HG02623 (cell line): Measurements from ENCODE around the gene VRK2.
"Not testable (repeated sequence)": the region's sequence is repeated elsewhere in the genome, so short reads cannot be mapped to it uniquely, and the experiment has no call there.

ENCODE experiments used
- ATAC-seq: cut with Tn5 transposase; IDR thresholded peaks from one replicate; pipeline ENCODE4 v1.9.1; 2021; ENCODE audit warnings: moderate library complexity; ENCODE audit not compliant: unreplicated experiment

The VRK2 gene

DNA sequence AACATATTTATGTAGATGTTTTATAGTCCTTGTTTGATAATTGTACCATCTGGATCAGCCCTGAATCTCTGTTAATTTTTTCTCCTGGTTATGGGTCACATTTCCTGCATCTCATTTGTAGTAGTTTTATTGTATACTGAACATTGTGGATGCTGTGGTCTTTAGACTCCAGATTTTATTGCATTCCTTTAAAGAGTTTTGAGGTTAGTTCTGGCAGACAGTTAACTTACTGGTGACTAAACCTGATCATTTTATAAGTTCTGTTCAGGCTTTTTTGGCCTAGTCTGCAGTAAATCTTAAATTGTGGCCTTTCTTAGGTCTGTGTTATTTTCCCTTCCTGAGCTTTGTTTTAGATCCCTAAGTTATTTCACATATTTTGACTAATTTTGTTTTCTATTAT is 110.2 kb downstream of the VRK2 start:
- no peak for ATAC-seq

DNA sequence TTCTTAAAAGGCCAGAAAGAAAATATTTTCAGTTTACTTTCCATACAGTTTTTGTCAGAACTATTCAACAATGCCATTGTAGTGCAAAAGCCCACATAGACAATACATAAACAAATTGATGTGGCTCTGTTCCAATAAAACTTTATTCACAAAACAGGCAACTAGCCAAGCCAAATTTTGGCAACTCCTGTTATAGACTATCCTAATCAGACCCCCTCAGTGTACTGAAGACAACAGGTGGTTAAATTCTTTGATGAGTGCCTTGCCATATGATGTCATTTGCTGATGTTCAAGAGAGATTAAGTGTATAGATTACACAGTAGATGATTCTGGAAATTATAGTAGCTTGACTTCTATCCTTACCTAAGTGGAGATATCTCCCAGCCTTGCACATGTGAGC is 111.1 kb downstream of the VRK2 start:
- no peak for ATAC-seq

DNA sequence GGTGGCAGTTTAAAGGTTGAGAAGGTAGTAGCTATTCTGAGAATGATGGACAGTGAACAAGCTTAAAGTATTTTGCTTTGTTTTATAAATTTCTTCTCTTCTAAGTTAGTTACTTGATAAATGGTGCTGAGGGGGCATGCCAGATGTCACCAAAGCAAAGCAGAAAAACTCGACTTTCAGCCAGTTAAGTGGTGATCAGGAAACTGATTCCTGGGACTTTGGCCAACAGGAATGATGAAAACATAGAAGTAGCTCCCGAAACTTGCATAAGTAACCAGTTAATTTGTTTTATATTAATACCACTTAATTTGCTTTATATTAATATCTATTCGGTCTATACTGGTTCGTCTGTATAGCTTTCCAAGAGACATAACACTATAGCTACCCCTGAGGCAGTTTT is 111.9 kb downstream of the VRK2 start:
- ATAC-seq: no peak

DNA sequence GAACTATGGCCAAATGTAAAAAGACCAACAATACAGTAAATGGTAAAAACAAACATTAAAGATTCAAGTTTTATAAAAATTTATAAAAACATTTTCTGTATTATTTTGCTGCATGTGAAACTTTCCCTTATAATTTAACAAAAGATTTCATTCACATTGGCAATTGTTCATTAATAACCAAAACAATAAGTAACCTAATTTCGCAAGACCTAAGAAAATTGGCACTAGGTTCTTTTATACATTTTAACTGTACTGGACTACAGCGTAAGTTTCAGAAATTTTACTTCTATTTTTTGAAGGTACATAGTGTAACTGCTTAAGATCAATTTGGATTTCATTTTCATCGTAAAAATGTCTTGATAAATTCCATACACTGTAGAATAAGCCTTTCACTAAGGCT is 117.3 kb downstream of the VRK2 start:
- no peak for ATAC-seq

DNA sequence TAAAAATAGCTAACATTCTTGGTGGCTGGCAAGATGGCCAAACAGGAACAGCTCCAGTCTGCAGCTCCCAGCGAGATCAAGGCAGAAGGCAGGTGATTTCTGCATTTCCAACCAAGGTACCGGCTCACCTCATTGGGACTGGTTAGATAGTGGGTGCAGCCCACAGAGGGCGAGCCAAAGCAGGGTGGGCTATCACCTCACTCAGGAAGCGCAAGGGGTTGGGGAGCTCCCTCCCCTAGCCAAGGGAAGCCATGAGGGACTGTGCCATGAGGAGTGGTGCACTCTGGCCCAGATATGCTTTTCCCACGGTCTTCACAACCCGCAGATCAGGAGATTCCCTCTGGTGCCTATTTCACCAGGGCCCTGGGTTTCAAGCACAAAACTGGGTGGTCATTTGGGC is 121.5 kb downstream of the VRK2 start:
- not testable (repeated sequence) for ATAC-seq

DNA sequence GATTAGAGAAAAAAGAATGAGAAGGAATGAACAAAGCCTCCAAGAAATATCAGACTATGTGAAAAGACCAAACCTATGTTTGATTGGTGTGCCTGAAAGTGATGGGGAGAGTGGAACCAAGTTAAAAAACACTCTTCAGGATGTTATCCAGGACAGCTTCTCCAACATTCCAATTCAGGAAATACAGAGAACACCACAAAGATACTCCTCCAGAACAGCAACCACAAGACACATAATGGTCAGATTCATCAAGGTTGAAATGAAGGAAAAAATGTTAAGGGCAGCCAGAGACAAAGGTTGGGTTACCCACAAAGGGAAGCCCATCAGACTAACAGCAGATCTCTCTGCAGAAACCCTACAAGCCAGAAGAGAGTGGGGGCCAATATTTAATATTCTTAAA is 123.2 kb downstream of the VRK2 start:
- not testable (repeated sequence) for ATAC-seq

DNA sequence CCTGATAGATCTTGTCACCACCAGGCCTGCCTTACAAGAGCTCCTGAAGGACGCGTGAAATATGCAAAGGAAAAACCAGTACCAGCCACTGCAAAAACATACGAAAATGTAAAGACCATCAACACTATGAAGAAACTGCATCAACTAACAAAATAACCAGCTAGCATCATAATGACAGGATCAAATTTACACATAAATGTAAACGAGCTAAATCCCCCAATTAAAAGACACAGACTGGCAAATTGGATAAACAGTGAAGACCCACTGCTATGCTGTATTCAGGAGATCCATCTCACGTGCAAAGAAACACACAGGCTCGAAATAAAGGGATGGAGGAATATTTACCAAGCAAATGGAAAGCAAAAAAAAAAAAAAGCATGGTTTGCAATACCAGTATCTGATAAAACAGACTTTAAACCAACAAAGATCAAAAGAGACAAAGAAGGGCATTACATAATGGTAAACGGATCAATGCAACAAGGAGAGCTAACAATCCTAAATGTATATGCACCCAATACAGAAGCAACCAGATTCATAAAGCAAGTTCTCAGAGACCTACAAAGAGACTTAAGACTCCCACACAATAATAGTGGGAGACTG is 123.8 kb downstream of the VRK2 start:
- not testable (repeated sequence) for ATAC-seq

DNA sequence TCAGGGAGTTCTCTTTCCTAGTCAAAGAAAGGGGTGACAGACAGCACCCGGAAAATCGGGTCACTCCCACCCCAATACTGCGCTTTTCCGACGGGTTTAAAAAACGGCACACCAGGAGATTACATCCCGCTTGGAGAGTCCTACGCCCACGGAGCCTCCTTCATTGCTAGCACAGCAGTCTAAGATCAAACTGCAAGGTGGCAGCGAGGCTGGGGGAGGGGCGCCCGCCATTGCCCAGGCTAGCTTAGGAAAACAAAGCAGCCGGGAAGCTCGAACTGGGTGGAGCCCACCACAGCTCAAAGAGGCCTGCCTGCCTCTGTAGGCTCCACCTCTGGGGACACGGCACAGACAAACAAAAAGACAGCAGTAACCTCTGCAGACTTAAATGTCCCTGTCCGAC is 125.2 kb downstream of the VRK2 start:
- not testable (repeated sequence) for ATAC-seq

DNA sequence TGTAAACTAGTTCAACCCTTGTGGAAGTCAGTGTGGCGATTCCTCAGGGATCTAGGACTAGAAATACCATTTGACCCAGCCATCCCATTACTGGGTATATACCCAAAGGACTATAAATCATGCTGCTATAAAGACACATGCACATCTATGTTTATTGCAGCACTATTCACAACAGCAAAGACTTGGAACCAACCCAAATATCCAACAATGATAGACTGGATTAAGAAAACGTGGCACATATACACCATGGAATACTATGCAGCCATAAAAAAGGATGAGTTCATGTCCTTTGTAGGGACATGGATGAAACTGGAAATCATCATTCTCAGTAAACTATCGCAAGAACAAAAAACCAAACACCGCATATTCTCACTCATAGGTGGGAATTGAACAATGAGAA is 130.6 kb downstream of the VRK2 start:
- not testable (repeated sequence) for ATAC-seq

DNA sequence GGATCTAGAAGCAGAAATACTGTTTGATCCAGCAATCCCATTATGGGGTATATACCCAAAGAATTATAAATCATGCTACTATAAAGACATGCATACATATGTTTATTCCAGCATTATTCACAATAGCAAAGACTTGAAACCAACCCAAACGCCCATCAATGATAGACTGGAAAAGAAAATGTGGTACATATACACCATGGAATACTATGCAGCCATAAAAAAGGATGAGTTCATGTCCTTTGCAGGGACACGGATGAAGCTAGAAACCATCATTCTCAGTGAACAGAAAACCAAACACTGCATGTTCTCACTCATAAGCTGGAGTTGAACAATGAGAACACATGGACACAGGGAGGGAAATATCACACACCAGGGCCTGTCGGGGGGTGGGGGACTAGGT is 133.6 kb downstream of the VRK2 start:
- ATAC-seq: not testable (repeated sequence)

DNA sequence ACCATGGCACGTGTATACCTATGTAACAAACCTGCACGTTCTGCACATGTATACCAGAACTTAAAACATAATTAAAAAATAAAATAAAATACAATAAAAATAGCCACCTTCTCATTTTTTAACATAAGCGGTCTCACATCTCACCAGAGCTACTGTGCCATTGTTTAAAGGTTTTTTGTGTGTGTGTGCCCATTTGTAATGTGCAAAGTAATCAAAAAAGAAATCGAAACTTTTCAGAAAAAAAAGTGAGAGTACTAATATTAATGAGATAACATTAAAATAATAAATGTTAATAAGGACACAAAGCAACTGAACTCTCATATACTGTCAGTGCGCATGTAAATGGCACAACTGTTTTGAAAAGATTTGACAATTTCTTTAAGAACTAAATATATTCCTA is 134.0 kb downstream of the VRK2 start:
- no peak for ATAC-seq

DNA sequence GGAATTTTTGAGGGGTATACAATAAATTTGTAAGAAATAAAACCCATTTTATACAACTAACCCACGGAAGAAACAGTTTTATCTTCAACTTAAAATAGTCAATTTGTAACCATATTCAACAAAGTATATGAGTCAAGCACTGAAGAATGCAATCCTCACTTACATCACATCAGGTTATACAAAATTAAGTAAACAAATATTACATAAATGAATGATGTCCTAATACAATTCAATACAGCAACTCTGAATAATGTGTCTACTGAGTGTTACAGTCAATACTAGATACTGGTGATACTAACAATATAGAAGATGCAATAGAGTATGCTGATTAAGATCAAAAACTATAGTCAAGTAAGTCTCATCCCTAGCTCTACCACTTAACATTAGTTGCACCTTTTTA is 135.9 kb downstream of the VRK2 start:
- ATAC-seq: no peak

DNA sequence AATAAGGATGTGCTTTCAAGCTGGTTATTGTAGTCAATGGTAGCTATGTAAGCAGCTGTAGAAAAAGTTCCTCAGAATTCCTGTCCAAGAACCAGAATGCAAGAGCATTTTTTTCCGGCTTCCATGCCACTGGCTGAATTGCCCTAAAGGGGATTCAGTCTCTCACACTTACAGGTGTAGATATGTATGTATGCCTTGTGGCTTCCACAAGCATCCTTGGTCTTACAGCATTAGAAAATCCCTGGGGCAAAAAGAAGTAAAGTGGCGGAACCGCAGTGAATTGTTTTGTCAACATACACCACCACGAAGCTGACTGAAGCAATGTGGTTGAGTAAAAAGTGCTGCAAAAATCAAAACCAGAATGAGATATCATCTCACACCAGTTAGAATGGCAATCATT is 139.9 kb downstream of the VRK2 start:
- ATAC-seq: no peak

DNA sequence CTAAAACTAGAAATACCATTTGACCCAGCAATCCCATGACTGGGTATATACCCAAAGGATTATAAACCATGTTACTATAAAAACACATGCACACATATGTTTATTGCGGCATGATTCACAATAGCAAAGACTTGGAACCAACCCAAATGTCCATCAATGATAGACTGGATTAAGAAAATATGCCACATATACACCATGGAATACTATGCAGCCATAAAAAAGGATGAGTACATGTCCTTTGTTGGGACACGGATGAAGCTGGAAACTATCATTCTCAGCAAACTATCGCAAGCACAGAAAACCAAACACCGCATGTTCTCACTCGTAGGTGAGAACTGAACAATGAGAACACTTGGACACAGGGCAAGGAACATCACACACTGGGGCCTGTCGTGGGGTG is 140.4 kb downstream of the VRK2 start:
- not testable (repeated sequence) for ATAC-seq

DNA sequence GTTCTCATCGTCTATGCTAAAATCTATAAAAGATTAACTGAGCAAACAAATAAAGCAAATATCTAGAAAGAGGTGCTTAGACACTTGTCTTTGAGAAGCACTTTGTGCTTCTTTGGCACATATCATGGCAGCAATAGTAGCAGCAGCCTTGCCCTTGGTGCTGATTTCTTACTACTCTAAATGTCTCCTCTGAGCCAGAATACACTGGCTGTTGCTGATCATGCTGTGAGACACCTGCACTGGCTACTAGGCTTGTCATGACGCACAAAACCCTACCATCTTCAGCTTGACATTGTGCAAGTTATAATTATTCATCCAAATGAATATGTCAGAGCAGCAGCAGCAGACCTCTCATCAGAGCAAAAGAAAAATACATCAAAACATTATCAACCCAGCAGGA is 147.9 kb downstream of the VRK2 start:
- ATAC-seq: no peak

DNA sequence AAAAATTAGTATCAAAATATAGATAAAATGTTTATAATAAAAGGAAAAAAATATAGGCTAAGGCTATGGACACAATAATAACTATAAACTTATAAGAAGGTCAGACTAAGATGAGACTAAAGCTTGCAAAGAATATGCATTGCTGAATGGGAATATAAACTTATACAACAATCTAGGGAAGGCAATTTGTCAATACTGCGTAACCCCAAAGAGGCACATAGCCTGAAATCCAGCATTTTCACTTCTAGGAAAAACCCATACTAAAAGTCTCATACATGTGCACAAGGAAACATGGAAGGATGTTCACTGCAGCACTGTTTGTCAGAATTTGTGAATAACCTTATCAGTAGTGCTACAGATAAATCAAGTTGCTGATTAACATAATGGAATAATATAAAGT is 149.1 kb downstream of the VRK2 start:
- ATAC-seq: no peak

DNA sequence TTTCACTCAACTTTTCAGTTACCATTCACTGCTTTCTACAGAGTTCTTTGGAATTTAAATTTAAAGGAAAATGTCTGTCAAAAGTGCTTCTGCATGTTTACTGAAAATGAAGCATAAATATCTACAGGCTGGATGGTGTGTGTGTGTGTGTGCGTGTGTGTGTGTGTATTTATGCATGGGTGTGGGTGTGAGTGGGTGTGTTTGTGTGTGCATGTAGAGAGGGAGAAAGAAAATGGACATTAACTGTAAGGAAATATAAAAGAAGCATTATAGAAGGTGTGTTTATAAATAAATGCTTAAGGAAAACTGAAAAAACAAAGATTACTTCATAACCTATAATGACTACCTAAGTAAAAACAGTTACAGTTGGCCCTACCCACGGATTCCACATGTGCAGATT is 151.3 kb downstream of the VRK2 start:
- ATAC-seq: no peak

DNA sequence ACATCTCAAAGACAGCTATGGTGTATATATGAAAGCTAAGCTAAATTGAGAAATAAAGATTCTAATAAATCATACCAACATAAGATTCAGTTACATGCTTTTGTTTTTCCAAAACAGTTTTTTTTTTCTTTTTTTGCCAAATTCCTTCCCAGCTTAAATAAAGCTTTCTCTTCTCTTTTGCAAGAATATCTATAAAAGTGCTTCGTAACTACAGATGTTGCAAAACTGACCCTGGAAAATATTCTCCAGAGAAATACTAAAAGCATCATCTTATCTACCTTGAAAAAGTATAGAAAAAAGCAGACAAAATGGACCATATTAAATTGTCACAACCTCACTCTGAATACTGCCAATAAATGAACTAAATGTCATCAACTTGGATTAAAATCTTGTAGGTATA is 155.8 kb downstream of the VRK2 start:
- ATAC-seq: no peak

DNA sequence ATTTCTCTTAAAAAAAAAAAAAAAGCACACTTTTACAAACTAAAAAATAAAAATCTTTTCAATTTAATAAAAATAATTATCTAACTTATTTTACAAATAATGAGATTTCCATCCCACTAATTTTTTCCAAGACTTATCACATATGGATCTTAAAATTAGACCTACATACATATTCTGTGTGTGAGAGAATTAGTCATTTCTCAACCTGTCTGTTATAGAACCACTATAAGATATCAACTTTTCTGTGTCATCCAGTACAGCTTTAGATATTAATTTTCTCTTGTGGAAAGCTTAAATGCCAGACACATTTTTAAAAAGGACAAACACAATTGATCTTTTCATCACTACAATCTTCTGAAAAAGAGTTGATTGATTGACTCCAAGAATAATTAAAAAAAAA is 156.4 kb downstream of the VRK2 start:
- ATAC-seq: no peak

DNA sequence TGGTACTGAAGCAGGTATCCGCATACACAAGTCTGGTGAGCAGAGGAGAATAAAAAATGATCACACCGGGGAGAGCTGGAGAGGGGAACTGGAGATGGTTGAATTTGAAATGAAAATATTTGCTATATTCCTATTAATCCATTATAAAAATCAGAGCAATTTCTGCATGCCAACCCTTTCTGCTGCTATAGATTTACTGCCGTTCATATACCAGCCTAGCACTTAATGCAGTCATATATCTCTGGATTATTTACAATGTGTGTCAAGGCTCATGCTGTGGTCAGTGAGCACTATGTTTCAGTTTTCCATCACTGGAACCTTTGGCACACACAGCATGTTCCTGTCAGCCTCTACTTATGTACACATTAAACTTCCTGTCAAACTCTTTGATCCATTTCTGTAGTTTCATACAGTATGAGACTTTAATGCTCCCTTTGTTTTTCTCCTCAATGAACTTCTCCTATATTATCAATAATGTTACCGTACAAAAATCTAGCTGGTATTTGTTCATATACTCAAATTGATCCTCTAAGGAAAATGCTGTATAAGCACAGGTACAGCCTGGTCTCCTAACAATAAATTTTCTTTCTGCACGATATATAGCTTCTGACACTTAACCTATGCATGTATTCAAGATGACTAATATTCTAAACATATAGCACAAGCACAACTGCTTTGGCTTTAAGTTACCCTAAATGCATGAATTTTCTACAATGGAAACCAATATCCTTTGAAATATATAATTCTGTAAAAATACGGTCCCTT is 157.8 kb downstream of the VRK2 start:
- ATAC-seq: no peak

DNA sequence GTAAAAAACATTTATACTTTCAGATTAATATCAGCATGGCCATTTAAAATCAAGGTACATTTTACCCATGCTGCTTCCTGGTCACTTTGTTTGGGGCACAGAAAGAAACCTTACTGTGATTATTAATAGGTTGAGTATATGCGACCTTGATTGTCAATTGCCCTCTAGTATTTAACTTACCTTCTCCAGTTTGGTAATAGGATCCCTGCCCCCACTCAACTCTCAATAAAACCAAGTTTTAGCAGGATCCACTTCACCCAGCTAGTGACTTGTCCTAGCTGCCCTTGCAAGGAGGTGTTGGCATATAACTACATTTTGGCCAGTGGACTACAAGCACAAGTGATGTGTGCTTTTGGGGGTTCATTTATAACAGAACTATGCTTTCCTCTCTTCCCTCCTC is 160.2 kb downstream of the VRK2 start:
- no peak for ATAC-seq

DNA sequence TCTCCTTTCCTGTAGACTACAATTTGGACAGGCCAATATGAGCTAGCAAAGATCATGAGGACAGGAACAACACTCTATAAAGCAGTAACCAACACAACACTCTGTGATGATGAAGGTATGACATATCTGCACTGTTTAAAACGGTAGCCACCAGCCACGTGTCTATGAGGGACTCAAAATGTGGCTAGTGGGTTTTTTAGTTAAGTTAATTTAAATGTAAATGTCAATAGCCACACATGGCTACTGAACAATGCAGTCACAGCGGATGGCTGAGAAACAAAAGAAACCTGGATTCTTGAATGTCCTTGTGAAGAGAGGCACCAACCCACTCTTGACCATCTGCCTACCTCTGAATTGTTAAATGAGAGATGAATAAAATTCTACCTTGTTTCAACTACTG is 160.6 kb downstream of the VRK2 start:
- ATAC-seq: no peak
